ENCODE results near the gene SNN. TPM values are rescaled to one million over a fixed set of nuclear protein-coding genes. Genes with fewer than 3 reads are reported as not detected.

SNN gene
- total RNA-seq, 1 experiment from 2014 or later = 15.6 TPM

- no peak for TF ChIP-seq CTCF (IDR thresholded peaks at IDR 0.05)
- no peak for TF ChIP-seq REST (IDR thresholded peaks at IDR 0.05; ENCODE audit: insufficient read depth in 1 of 2, low read depth in 2 of 2, low read length in 1 of 2)
- no peak for TF ChIP-seq SIN3A (IDR thresholded peaks at IDR 0.05; ENCODE audit: borderline replicate concordance, insufficient read depth, low read depth, low read length)
- no peak for TF ChIP-seq POLR2AphosphoS5 (IDR thresholded peaks at IDR 0.05; ENCODE audit: low read depth, low read length)
- TF ChIP-seq TCF7L2 (IDR thresholded peaks at IDR 0.05; ENCODE audit: low read depth, low read length) = no peak
- Histone ChIP-seq H3K4me1 (ENCODE audit: control insufficient read depth, insufficient read depth, low read length) (no peaks in the 10 kb centered on the region), H3K4me3 (ENCODE audit: low read depth in 2 of 2, low read length in 2 of 2) (no peak overlapping the region), H3K36me3 (ENCODE audit: control insufficient read depth, insufficient read depth, low read length) (peaks cover 2% of the 10 kb centered on the region; the same call in 1 of the 2 replicates), H3K27ac (ENCODE audit: low read length) (no peak overlapping the region), H3K27me3 (ENCODE audit: control insufficient read depth, insufficient read depth, low read length) (no peaks in the 10 kb centered on the region), H3K9me3 (ENCODE audit: control insufficient read depth, insufficient read depth, low read depth, low read length) (no peaks in the 10 kb centered on the region)
- ChIA-PET POLR2A (no interaction called here), CTCF (no interaction called here)
- DNase-seq (ENCODE audit: low read depth, low spot score) (no peak), ATAC-seq (no peak)
- BruUV-seq (replicated peaks) = no TSS peak
- in situ Hi-C loops (cut with HindIII; ENCODE audit: low pct_unique_long_range_greater_than_20kb, low sequenced_read_pairs) = no loop called here
- intact Hi-C loops (cut with micrococcal nuclease; ENCODE audit: unreplicated experiment) = no loop called here
Measured at GRCh38 chr16:11699234-11699894, 31.1 kb downstream of the SNN start.

- H3K27ac ChIP-seq (ENCODE audit: low read length) = no peak overlapping the region
- in situ Hi-C loops (cut with HindIII; ENCODE audit: low pct_unique_long_range_greater_than_20kb, low sequenced_read_pairs) = no loop called here
- ChIA-PET POLR2A (no interaction called here), CTCF (no interaction called here)
- intact Hi-C loops (cut with micrococcal nuclease; ENCODE audit: unreplicated experiment) = no loop called here
- DNase-seq (ENCODE audit: low read depth, low spot score) (no peak), ATAC-seq (no peak)
- BruUV-seq (replicated peaks) = no TSS peak
- no peak for TF ChIP-seq POLR2AphosphoS5 (IDR thresholded peaks at IDR 0.05; ENCODE audit: low read depth, low read length)
- no peak for TF ChIP-seq CTCF (IDR thresholded peaks at IDR 0.05)
- TF ChIP-seq REST (IDR thresholded peaks at IDR 0.05; ENCODE audit: insufficient read depth in 1 of 2, low read depth in 2 of 2, low read length in 1 of 2) = no peak
- no peak for TF ChIP-seq TCF7L2 (IDR thresholded peaks at IDR 0.05; ENCODE audit: low read depth, low read length)
- no peak for TF ChIP-seq SIN3A (IDR thresholded peaks at IDR 0.05; ENCODE audit: borderline replicate concordance, insufficient read depth, low read depth, low read length)
- no peaks in the 10 kb centered on the region for H3K9me3 ChIP-seq (ENCODE audit: control insufficient read depth, insufficient read depth, low read depth, low read length)
- no peaks in the 10 kb centered on the region for H3K4me1 ChIP-seq (ENCODE audit: control insufficient read depth, insufficient read depth, low read length)
- H3K27me3 ChIP-seq (ENCODE audit: control insufficient read depth, insufficient read depth, low read length) = no peaks in the 10 kb centered on the region
- H3K4me3 ChIP-seq (ENCODE audit: low read depth in 2 of 2, low read length in 2 of 2) = no peak overlapping the region
- H3K36me3 ChIP-seq (ENCODE audit: control insufficient read depth, insufficient read depth, low read length) = peaks cover 2% of the 10 kb centered on the region; the same call in 1 of the 2 replicates
Measured at GRCh38 chr16:11700264-11701029, 32.2 kb downstream of the SNN start.
